DND-41 (cell line): ENCODE measurements around the gene ZNF222.

Experiments used
- CTCF ChIP-seq: IDR thresholded peaks from 2 replicates; pipeline ENCODE4 v1.5.1; 2012; ENCODE audit warnings: borderline replicate concordance, low read length, moderate library complexity, mild to moderate bottlenecking; ENCODE audit not compliant: poor library complexity, severe bottlenecking; ENCODE audit errors: extremely low read depth
- EZH2 ChIP-seq: IDR thresholded peaks from 3 replicates; pipeline ENCODE4 v1.6.1; 2012; ENCODE audit warnings: borderline replicate concordance, low read depth, mild to moderate bottlenecking, moderate library complexity, low read length, inconsistent platforms; ENCODE audit not compliant: severe bottlenecking

GRCh38 chr19:44025217-44025936 lies at the start of gene ZNF222:
- TF ChIP-seq CTCF (no peak), EZH2 (no peak)
